ENCODE measurements around the gene FBXL13. TPM values are rescaled to one million over a fixed set of nuclear protein-coding genes. Genes with fewer than 3 reads are reported as not detected.
"Not testable (repeated sequence)": the region's sequence is repeated elsewhere in the genome, so short reads cannot be mapped to it uniquely, and the experiment has no call there.

The FBXL13 gene
- total RNA-seq, 2 donors from 2014 or later: 1.7 to 3.2 TPM

DNA sequence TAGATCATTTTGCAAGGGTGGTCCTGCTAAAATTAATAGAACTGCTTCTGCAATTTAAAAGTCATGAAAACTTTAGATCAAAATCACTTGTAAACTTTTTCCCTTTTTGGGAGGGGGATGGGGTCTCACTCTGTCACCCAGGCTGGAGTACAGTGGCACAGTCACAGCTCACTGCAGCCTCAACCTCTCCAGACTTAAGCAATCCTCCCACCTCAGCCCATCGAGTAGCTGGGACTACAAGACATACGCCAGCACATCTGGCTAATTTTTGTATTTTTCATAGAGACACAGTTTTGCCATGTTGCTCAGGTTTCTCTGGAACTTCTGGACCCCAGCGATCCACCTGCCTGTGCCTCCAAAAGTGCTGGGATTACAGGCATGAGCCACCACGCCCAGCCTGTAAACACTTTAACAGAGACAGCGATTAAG lies 82.1 kb downstream of the FBXL13 start:
- intact Hi-C loops (cut with DNase I): no loop called here
- no peak for DNase-seq (ENCODE audit: low spot score)

DNA sequence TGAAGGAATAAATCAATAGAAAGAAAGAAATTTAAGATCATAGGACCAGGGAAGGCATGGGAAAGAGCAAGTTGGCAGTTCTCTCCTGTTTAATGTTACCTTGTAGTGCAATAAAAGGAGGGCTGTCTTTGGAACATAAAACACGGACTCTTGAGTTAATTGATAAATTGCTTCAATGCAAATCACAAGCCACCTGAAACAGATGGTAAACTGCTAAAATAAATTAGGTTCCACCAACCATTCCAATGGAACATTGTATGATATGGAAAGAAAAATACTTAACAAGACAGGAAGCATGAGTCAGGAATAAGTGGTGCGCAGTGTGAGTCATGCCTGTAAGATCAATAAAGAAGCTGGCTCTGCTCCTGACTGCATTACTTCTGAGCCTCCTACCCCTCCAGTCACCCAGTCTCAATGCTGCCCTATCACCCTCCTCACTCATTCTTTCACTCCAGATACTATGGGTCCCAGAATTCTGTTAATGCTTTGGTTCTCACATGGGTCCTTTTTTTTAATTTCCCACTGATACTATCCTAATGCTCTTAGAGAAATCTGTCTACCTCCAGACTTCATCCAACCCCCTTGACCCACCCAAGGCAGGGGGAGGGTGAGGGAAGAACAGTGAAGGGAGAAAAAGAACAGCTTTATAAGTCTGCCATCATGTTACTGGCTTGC lies 82.9 kb downstream of the FBXL13 start:
- intact Hi-C loops (cut with DNase I): no loop called here

DNA sequence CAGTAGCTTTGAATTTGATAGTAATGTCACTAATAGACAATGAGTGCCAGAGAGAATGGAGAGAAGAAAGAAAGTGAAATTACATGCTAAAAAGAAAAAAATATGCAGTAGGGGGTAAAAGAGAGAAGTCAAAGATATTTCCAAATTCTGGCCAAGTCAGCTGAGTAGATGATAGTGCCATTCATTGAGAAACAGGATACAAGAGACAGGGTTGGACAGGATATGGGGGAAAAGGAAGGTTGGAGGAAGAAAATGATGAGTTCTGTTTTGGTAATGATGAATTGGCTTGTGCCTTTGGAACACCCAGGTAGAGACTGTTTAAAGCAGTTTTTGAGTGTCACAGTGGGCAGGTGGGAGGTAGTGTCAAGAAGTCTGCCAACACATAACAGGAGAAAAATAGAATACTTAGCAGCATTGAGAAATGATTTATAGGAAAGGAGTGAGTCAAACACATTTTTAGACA lies 83.5 kb downstream of the FBXL13 start:
- no peak for DNase-seq (ENCODE audit: low spot score)
- intact Hi-C loops (cut with DNase I): no loop called here

More for the DNA sequence above, 82.9 kb downstream of the FBXL13 start:
- no peak for DNase-seq (ENCODE audit: low spot score)

DNA sequence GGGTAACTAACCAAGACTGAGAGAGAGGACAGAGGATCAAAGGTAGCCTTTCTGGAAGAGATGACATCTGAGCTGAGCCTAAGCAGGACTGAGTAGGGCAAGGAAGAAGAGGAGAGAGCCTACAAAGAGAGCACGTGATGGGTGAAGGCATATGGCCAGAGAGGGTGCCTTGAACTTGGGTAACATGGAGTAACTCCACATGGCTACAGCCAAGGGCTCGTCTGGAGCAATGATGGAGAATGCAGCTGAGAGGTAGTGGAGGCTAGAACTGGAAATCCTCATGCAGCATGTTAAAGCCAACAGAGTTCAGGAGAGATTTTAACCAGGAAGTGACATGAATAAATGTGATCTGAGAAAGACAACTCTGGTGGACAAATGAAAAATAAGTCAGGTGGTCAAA lies 84.0 kb downstream of the FBXL13 start:
- intact Hi-C loops (cut with DNase I): no loop called here
- DNase-seq (ENCODE audit: low spot score): no peak

DNA sequence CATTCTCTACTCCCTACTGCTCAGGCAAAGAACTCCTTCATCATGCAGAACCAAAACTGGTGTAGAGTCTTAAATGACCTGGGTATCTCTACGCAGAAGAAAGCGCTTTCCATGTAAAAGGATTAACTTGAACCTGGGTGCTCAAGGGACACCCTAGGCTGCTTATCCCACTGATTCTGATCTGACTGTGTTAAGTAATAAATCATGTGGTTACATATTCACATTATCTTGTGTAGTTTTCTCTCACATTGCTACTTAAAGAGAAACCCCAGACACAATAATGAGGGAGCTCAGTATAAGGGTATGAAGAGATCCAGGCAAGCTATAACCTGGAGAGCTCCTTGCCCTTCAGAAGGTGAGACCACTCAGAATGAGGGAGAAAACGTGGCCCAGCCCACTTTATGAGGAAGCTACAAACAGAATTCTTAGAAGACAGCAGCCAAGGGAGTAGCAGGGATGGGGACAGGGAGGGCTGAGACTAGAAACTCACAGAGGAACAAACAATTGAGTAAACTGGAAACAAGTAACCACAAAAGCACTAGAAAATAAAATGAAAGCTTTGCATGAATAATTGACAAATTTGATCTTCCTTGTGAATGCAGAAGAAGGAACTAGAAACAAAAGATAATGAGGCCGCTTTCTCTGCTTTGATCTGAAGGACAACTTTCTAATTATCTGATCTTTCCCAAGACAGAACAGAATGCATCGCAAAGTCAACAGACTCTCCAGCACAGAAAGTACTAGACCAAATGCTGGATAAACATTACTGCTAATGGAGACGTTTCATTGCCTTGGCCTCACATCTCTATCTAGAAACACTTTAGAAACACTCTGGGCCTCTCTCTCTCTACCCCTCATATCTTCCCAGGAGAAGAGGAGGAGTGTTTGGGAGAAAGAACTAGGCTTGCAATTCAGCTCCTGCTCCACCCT lies 85.7 kb downstream of the FBXL13 start:
- no peak for DNase-seq (ENCODE audit: low spot score)

DNA sequence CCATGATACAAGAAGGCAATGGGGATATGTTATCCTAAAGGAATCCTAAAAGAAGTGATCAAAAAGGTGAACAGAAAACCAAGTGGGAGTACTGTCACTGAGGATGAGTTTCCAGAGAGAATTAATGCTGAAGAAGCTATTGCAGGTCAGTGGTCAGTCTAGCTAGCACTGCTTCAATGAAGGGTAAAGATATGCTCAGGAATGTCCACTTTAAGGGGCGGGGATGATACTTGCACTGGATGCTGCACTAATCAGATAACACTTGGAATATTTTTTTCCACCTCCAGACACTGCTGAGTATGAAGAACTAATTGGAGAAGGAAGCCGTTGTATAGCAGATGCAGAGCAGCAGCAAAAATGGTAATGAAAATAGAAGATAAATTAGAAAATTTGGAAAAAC lies 86.5 kb downstream of the FBXL13 start:
- DNase-seq (ENCODE audit: low spot score): no peak
- intact Hi-C loops (cut with DNase I): no loop called here

More for the DNA sequence above, 85.7 kb downstream of the FBXL13 start:
- intact Hi-C loops (cut with DNase I): no loop called here

DNA sequence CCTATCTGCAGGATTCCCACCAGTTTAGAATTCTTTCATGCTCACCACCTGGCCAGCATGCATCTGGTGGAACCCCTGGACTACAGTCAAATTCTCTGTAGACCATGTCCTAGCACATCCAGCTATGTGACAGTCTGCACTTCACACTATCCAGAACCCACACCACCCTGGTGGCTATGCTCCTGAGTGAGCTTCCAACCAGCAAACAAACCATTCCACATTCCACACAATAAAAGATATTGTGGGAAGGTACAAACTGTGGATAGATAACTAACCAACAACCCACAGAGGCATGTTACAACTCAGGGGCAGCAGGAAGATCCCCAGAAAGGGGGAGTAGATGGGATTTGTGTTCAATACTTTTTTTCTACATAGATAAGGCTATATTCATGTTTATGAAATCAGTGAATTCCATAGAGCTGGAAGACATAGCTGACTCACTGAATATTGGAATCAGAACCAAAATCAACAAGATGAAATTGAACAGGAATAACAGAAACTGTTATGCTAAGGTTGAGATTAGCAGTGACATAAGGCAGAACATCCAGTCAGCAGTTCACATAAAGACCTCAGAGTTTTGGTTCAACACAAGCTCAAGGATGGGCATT lies 89.3 kb downstream of the FBXL13 start:
- no peak for DNase-seq (ENCODE audit: low spot score)
- intact Hi-C loops (cut with DNase I): no loop called here

DNA sequence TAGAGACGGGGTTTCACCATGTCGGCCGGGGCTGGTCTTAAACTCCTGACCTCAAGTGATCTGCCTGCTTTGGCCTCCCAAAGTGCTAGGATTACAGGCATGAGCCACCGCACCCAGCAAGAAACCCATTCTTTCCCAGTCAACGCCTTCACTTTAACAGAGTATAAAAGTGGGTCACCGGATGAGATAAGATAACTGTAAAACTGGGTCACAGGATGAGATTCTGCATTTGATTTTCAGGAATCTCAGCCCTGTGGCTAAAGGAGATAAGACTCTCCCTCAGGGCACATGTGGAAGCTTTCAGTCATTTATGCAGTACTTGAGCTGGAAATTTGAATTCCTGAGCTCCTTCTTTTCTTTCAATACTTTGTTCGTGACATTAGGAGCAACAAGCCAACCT lies 91.0 kb downstream of the FBXL13 start:
- intact Hi-C loops (cut with DNase I): no loop called here
- DNase-seq (ENCODE audit: low spot score): no peak

DNA sequence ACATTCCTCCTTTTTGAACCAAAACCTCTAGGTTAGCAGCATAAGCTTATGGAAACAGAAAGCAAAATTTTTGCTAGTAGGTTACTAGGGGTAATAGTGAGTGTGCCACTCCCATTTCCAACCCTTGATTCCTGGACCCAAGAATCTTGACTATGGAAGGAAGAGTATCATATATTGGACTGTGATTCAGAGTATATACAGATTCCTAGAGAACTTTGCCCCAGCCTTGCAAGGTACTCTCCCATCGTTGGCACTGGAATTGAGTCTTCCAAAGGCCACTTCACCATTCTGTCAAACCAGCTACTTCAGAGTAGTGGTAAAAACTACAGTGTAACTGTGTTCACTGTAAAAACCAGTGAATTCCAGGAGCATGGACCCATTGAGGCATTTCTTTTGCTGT lies 92.4 kb downstream of the FBXL13 start:
- intact Hi-C loops (cut with DNase I): no loop called here
- no peak for DNase-seq (ENCODE audit: low spot score)

DNA sequence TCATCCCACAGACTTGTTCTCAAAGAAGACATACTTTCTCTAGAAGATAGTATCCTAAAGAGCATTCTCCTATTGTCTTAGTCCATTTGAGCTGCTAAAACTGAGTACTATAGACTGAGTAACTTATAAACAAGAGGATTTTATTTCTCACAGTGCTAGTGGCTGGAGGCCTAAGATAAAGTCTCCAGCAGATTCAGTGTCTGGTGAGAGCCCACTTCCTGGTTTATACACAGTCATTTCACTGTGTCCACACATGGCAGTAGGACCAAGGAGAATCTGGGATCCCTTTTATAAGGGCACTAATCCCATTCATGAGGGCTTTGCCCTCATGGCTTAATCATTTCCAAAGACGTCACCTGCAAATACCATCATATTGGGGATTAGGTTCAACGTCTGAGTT lies 93.1 kb downstream of the FBXL13 start:
- intact Hi-C loops (cut with DNase I): no loop called here
- no peak for DNase-seq (ENCODE audit: low spot score)

DNA sequence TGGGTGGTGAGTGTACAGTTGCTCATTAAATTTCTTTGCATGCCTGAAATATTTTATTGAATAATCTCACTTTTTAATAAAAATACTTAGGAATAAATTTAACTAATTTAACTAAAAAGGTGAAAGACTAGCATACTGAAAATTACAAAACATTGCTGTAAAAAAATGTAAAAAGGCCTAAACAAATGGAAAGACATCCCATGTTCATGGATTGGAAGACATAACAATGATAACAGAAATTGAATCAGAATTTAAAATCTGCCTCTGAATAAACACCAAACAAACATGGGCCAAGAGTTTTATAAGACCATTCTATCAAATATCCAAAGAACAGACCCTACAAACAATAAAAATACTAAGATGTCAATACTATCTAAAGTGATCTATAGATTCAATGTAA lies 94.9 kb downstream of the FBXL13 start:
- intact Hi-C loops (cut with DNase I): no loop called here
- DNase-seq (ENCODE audit: low spot score): no peak

DNA sequence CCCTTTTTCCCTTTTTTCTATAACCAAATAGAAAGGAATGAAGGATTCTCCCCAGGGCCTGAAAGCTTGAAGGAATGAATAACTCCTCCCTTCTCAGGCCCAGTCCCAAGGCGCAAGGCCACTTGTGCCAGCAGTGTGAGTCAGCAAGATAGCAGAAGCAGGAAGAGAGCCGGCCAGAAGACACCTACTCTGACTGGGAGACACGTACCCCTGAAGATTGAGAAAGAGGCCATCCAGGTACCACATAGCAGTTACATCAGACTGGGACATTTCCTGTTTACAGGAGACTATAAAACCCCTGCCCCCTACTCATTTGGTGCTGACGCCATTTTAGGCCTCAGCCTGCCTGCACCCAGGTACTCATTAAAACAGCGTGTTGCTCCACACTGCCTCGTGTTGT lies 96.3 kb downstream of the FBXL13 start:
- intact Hi-C loops (cut with DNase I): no loop called here
- peak; percentile 83 for DNase-seq (ENCODE audit: low spot score)

DNA sequence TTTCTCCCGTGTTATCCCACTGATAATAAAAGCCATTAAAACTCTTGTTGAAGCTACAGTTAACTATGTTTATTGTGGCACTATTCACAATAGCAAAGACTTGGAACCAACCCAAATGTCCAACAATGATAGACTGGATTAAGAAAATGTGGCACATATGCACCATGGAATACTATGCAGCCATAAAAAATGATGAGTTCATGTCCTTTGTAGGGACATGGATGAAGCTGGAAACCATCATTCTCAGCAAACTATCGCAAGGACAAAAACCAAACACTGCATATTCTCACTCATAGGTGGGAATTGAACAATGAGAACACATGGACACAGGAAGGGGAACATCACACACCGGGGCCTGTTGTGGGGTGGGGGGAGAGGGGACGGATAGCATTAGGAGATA lies 97.0 kb downstream of the FBXL13 start:
- DNase-seq (ENCODE audit: low spot score); intact Hi-C loops (cut with DNase I): not testable (repeated sequence)

DNA sequence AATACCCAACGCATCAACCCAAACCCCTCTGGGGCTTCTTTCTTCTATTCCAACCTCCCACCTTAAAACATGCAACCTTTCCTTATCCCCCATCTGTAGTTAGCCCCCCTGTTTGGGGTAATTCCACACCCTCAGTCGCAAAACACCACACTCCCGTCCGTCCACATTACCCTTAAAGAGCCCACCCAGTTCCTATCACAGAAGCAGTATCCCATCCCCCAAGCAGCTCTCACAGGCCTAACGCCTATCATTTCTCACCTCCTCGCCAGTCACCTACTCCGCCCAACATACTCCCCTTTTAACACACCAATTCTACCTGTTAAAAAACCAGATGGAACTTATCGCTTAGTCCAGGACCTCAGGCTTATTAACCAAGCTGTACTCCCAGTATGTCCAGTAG lies 98.1 kb downstream of the FBXL13 start:
- DNase-seq (ENCODE audit: low spot score): no peak
- intact Hi-C loops (cut with DNase I): no loop called here

DNA sequence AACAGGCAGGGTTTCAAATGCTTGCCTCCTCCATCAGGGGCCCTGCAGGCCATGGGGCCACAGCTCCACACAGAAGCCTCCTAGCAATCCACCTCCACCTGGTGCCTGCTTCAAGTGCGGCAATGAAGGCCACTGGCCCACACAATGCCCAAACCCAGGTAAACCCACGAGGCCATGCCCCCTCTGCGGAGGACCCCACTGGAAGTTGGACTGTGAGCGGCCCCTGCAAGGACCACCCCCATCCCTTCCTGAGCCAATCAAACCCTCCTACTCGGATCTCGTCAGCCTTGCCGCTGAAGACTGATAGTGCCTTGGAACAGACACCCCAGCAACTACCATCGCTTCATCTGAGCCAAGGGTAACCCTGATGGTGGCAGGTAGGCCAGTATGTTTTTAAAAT lies 98.7 kb downstream of the FBXL13 start:
- no peak for DNase-seq (ENCODE audit: low spot score)
- intact Hi-C loops (cut with DNase I): no loop called here

DNA sequence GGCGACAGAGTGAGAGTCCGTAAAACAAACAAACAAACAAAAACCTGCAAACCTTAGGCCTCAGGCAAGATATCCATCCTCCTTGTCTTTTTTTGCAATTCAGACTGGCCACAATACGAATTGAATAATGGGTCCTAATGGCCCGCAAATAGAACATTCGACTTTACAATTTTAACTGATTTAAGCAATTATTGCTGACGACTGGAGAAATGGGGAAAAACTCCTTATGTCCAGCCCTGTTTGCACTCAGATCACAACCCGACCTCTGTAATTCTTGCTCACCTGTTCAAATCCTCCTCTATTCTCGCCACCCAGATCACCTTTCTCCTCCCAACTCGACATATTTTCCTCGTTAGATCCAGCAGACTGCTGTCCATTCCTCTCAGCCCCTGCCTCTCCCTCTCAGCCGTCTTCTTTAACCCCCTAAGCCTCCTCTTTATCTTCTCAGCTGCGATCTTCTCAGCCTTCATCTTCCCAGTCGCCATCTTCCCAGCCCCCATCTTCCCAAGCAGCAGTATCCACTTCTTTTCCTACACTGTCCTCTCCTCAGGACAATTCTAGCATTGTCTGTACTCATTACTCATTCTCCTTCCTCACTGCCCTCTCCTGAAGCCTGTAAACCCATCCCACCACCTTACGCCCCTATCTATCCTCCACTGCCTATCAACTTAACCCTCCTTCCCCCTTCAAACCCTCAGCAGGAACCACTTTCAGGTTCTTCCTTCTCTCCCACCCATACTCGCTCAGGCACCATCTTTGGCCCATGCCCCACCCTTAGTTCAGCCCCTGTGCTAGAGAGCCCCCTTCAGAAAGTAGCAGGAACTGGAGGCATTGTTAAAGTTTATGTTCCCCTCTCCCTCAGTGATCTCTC lies 100.0 kb downstream of the FBXL13 start:
- DNase-seq (ENCODE audit: low spot score): no peak
- intact Hi-C loops (cut with DNase I): no loop called here

DNA sequence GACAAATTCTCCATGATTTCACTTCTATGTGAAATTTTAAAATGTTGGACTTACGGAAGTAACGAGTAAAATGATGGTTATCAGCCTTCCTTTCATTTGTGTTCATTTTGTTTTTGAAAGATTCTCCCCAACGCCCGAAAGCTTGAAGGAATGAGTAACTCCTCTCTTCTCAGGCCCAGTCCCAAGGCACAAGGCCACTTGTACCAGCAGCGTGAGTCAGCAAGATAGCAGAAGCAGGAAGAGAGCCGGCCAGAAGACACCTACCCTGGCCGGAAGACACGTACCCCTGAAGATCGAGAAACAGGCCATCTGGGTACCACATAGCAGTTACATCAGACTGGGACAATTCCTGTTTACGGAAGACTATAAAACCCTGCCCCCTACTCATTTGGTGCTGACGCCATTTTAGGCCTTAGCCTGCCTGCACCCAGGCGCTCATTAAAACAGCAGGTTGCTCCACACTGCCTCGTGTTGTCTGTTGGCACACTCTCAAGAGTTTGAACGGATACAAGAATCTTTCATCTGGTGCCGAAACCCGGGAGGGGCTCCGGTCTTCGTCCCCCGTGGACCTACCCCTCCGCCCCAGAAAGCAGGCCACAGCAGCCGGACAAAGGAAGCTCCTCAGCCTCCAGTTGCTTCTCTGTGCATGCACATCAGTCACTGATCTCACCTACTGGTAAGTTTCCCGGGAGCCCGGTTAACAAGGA lies 101.3 kb downstream of the FBXL13 start:
- intact Hi-C loops (cut with DNase I): no loop called here
- DNase-seq (ENCODE audit: low spot score): no peak

DNA sequence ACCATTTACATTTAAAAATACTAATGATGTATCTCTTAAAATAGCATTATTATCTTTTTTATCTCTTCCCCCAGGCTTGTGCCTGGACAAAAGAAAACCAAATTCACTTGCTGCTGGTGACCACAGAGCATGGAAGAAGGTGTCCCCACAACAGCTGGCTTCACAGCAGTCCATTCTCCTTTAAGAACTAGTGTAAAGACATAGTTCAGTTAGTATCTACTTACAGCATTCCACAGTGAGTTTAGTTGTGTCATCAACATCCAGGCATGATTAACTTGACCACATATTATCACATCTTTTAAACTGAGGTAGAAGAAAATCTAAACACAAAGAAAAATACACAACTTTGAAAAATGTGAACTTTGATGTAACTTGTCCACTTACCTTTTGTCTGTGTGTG lies 106.8 kb downstream of the FBXL13 start:
- no peak for DNase-seq (ENCODE audit: low spot score)
- intact Hi-C loops (cut with DNase I): no loop called here

DNA sequence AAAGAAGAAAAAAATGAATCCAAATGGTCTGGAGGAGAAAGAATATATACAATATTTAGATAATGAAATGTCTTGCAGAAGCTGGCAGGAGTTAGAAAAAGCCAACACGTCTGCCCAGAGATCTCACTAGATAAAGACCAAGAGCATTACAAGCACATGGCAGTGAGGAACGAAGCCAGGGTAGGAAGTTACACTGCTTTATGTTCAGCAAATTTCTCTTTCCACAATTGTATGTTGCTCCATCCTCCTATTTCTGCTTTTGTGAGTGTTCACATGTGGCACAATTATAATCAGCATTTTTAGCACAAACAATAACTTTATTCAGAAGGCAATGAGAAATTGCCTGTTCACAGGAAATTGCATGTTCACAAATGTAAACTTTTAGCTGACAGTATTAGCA lies 108.1 kb downstream of the FBXL13 start:
- intact Hi-C loops (cut with DNase I): no loop called here
- no peak for DNase-seq (ENCODE audit: low spot score)

Data from posterior vena cava (tissue), 2 donors.